AG20443 (cell line): ENCODE data around the gene CRELD2.

ENCODE experiments used
- DNase-seq: peaks from one replicate; pipeline ENCODE4 v3.0.0; 2012; ENCODE audit warnings: low spot score, mixed read lengths

The CRELD2 gene

DNA sequence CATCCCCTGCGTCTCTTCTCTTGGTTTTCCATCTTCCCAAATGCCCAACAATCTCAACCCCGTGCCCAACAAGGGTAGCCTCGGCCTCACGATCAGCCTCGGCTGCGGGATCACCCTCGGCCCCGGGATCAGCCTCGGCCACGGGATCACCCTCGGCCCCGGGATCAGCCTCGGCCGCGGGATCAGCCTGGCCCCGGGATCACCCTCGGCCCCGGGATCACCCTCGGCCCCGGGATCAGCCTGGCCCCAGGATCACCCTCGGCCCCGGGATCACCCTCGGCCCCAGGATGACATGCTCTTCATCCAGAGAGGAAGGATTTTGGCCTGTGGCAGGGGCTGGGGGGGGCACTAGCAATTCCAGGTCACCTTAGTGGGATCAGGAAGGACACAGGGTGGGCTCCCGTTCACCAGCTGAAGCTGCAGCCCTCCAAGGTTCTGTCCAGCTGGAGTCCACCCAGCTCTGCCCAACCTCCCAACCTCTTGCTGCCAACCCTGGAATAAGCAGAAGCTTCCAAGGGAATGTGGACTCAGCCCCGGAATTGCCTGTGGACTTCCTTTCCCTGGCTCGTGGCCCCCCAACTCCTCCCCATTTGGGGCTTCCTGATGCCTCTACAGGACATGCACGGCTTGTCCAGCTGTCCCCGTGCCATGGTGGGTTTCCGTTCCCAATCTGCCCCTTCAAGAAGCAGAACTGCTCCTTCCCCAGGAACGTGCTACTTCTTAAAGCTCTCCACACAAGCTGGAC, 6.4 kb upstream of the CRELD2 start:
- DNase-seq, result no peak

DNA sequence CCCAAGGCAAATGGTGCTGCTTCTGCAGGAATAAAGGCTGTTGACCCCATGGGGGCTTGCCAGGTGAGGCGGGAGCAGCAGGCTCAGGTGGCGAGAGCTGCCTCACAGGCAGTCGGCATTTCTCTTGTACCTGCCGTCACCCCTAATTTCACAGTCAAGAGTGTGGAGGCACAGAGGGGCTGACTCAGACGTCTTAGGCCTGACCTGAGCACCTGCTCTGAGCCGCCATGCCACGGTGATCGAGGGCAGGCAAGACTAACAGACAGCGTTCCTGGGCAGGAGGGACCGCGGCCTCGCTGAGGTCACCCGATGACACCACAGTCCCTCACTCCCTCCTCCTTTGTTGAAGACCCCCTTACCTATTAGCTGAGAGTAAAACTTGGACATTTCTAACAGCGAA, 5.4 kb upstream of the CRELD2 start:
- no peak for DNase-seq

DNA sequence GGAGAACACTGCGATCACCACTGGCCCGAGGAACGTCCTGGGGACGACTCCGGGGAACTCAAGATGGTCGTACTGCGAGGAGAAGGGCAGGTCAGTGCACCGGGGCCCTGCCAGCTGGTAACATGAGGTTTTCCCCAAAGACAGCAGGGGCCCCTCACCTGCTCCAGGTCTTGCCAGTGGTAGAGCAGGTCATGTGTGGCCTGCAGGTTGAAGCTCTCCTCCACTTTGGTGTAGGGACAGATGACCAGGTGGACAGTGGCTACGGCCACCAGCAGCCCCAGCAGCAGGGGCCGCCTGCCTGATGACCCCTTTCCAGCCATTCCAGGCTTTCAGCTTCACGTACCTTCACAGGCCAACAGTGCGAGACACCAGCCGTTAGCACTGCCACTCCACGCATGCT, 5.0 kb upstream of the CRELD2 start:
- no peak for DNase-seq

DNA sequence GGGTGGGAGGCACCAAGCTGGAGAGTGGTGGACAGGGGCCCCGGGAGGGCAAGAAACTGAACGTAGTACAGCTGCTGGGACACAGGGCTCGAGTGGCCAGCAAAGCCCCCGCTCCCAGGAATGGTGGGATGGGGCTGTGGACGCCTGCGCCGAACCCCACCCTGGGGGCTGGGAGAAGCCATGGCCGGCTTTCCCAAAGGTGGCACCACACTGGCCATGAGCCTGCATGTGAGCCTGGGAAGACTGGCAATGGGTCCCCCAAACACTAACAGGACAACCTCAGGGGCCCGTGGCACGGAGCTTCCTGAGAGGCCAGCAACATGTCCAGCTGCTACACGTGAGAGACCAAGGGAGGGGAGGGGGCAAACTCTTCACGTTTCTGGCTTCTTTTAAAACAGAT, 4.2 kb upstream of the CRELD2 start:
- no peak for DNase-seq

DNA sequence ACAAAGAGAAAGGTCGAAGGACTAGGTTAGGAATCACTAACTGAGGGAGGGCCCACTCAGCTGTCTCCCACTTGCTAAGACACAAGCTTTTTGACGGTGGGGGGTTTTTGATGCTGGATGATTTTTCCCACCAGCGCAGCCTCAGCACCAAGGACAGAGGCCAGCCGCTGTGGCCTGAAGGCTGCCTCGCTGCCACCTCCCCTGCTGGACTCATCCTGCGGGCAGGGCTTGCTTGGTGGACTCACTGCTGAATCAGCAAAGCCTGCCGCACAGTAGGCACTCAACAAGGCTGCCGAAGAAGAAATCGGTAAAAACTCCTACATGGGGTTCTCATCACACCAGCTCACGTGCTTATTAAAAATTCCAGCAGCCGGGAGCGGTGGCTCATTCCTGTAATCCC, 2.8 kb upstream of the CRELD2 start:
- no peak for DNase-seq

DNA sequence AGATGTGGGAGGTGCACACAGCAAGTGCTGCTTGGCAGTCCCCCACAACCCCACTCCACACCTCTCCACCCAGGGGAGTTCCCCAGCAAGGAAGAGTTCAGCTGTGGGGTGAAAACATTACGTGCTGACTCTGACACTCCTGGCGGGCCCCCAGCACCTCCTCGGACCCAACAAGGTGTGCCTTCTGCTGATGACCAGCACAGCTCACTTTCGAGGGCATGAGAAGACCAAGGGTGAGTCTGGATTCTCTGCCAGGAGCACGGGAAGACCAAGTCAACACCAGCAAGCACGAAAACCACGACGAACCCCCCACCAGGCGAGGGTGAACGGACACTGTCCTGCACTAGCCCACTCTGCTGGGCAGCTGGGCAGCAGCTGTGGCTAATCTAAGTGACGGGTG, 1.6 kb upstream of the CRELD2 start:
- no peak for DNase-seq

DNA sequence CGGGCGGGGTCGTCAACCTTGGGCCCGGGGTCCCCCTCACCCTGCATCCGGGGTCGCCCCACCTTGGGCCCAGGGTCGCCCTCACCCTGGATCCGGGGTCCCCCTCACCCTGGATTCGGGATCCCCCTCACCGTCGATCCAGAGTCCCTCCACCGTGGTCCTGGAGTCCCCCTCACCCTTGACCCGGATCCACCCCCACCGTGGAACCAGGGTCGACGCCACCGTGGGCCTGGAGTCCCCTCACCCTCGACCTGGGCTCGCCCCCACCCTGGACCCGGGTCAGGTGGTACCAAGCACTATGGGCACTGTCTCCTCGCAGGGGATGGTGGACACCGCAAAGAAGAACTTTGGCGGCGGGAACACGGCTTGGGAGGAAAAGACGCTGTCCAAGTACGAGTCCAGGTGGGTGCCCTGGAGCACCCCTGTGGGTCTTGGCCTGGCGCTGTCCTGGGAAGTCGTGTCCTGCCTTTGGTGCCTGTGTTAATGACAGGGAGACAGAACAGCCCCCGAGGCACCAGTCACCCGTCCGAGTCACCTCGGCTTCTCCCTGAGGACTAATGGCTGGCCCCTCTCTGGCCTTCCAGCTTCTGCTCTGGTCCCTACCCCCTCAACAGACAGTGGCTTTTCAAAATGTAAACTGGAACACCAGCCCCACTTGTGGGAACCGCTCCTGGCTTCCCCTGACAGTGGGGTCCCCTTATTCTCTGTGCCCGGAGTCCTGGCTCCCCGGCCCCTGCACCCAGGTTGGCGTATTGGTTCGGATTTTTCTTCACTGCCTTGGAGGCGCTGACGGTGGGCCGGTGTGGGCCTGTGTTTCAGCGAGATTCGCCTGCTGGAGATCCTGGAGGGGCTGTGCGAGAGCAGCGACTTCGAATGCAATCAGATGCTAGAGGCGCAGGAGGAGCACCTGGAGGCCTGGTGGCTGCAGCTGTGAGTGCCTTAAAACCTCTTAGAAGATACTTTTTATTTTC, 762 bp downstream of the CRELD2 start:
- DNase-seq, result no peak

DNA sequence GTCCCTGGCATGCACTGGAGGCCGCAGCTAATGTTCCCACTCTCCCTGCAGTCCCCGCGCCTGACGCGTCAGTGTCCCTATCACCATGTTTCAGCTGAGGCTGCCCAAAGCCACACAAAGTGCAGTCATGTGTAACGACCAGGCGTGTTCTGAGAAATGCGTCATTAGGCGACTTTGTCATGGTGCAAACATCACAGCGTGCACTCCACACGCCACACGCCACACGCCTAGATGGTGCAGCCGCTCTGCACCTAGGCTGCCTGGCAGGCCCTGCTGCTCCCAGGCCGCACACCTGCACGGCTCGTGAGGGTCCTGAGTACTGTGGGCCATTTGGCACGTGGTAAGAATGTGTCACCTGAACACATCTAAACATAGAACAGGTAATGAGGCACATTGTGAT, 2.4 kb downstream of the CRELD2 start:
- DNase-seq, result no peak

DNA sequence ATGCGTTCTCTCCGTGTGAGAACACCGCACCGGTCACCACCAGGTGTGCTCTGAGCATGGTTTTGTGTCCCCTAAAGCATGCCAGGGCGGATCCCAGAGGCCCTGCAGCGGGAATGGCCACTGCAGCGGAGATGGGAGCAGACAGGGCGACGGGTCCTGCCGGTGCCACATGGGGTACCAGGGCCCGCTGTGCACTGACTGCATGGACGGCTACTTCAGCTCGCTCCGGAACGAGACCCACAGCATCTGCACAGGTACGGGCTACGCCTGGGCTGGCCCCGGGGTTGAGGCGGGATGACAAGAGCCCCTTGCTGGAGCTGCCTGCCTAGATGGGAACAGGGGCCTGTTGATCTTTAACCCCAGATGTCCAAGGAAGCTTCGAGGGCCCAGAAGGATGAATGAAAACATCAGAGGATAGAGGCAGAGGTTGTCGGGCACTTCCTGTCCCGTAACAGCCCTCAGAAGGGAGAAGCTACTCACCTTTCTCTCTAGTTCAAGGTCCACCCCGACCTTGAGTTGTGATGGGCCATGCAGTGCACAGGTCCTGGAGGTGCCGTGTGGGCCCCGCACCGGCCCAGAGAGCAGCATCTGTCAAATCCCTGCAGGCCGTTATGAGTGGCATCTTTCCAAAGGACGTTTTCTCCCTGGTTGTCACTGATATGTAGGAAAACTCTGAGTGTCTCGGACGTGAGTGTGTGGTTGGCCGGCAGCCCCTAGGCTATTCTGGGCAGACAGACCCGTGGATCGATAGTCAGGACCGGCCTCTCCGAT, 3.3 kb downstream of the CRELD2 start:
- no peak for DNase-seq

DNA sequence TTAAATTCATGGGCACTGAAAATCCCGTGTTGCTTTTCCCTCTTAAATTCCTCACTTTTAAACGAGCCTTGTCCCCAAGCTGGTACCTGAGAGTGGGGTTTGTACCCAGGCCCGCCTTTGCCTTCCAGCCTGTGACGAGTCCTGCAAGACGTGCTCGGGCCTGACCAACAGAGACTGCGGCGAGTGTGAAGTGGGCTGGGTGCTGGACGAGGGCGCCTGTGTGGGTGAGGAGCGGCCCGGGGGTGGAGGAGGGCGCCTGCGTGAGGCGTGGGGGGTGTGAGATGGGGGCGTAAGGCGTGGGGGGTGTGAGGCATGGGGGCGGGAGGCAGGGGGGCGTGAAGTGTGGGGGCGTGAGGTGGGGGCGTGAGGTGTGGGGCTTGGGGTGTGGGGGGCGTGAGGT, 4.0 kb downstream of the CRELD2 start:
- DNase-seq, result no peak

DNA sequence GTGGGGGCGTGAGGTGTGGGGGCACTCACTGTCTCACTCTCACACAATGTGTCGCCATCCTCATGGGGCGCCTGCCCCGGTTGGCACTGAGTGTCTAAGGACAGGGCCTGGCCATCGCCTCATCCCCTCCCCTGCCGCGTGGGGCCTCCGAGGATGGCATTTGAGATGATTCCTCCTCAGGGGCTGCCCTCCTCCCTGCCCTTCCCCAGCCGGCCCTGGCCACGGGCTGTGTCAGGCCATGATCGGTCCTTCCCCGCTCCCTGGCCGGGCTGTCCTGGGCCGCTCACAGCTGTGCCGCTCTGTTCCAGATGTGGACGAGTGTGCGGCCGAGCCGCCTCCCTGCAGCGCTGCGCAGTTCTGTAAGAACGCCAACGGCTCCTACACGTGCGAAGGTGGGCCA, 4.5 kb downstream of the CRELD2 start:
- DNase-seq, result no peak

DNA sequence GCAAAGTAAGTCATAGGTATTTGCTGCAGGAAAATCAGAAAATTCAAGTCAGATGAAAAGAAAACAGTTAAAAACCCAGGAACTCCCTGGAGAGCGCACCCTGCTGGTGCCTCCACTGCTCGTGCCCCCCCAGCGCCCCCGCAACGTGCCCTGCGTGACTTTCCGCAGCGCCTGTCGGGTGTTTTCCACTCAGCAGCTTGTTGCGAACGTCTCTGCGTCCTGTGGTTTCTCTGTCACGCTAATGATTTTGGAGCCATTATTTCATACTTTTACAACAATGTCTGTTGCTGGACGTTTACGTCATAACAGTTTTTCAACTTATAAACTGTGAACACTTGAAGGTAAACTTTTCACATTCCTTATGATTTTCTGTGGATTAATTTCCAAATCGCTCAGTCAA, 5.0 kb downstream of the CRELD2 start:
- DNase-seq, result no peak

DNA sequence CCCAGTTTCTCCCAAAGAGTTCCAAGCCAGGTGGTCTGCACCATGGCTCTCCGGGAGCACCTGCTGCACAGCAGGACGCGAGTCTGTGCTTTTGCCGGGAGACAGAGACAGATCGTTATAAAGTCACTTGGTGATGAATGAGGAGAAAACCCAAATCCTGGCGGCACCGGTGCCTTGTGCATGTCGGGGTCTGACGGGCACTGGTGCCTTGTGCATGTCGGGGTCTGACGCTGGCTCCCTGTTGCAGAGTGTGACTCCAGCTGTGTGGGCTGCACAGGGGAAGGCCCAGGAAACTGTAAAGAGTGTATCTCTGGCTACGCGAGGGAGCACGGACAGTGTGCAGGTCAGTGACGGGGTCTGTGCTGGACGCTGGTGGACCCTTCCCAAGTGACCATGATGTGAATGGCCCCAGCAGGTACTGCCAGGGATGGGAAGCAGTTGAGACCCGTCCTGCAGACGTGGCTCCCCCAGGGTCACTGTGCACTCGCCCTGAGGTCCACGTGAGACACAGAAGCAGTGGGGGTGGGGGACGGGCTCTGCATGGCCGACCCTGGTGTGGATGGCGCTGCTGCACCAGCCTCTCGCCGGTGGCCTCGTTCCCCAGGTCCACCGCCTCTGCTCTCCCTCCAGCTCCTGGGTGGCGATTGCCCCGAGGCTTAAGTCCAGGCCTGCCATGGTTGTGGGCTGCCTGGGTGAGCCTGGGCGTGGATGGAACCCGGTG, 5.8 kb downstream of the CRELD2 start:
- no peak for DNase-seq

DNA sequence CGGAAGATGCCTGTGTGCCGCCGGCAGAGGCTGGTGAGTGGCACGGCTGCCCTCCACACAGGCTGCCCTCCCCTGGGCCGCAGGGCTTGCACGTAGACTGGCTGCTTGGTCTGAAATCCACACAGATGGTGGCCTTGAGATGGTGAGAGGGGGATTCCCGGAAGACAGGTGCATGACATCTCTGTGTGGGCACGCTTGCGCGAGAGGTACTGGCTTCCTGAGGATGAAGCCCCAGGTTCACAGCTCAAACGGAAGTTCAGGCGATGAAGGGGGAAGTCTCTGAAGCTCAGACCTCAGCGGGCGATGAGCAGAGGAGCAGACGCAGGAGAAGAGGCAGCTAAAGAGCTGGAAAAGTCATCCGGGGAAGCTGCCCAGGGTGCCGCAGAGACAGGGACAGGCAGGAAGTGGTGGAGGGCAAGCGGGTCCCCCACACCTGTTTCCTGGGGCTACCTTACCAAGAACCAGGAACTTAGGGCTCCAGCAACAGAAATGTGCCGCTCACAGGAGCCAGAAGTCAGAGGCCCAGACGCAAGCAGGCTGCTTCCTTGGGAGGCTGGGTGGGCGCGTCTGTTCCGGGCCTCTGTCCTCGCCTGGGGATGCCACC, 7.2 kb downstream of the CRELD2 start:
- DNase-seq, result no peak

DNA sequence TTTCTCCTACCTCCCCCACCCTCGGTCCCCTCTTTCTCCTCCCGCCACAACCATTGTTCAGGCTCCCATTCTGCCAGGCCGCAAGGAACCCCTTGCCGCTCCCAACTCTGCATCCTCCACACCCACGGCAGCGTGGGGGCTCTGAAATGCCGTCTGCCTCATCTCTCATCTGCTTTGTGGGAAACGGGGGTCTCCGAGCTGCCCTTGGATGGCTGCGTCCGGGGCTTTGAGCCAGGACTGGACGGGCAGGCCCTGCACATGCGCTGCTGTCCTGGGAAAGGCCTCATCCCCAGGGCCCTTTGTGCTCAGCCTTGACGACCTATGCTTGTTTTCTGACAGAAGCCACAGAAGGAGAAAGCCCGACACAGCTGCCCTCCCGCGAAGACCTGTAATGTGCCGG, 8.5 kb downstream of the CRELD2 start:
- DNase-seq, result no peak

DNA sequence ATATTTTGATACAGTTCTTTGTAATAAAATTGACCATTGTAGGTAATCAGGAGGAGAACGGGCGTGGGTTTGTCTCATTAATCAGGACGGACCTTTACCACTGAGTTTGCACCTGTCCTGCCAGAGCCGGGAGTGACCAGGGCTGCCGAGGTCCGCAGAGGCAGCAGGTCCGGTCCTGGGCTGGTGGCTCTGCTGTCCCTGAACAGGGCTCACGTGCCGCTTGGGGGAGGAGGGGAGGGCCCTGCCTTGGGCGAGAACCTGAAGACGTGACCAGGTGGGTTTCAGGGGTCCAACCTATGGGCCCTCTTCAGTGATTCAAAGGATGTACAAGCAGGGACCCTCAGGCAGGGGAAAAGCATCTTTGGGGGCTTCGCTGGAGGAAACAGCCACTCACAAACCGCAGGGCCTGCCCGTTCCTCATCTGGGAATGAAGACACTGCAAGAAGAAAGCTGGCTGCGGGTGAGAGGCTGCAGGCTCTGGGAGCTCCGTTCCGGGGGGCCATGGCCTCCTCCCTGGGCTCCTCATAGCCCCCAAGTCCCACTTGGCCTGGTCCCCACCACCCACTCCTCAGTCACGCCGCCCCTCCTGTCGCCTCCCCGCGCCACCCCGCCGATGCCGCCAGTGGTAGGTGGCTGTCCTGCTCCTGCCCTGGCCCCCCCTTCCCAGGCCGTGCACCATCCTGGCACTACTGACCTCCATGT, 9.2 kb downstream of the CRELD2 start:
- DNase-seq, result no peak

DNA sequence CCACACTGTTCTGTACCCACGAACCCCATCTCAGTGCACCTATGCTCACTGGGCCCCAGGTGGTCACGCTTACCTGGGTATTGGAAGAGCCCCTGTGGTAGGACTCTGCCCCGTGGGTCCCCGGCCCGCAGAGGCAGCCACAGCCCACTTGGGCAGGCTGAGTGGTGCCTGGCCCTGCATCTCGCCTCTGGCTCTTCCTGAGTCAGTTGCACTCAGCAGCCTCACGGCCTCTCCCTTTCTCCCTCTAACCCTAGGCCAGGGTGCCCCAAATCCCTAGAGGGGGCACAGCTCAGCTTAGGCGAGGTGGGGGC, 9.7 kb downstream of the CRELD2 start:
- no peak for DNase-seq

DNA sequence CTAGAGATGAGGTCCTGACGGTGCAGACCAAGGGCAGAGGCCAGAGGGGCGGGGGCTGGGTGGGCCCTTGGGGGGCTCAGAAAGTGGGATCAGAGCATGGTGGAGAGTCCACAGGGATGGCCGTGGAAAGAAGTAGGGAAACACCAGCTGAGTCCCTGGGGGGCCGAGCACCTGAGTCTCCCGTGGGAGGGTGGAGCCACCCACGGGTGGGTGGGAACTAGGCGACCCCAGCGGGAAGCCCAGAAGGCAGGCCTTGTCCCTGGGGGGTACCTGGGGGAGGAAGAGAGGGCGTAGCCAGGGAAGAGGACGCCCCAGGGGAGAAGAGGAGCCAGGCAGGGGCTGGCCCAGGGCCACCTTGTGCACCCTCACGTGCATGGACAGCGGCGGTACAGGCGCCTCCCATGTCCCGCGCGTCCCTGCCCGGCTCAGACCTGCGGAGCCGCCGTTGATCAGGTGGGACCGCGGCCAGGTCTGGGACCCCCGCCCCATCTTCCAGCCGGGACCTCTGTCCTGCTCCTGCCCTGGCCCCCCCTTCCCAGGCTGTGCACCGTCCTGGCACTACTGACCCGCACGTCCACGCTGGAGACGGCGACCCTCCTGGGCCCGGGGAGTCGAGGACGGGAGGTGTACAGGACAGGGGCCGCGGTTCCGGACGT, 10.2 kb downstream of the CRELD2 start:
- no peak for DNase-seq

DNA sequence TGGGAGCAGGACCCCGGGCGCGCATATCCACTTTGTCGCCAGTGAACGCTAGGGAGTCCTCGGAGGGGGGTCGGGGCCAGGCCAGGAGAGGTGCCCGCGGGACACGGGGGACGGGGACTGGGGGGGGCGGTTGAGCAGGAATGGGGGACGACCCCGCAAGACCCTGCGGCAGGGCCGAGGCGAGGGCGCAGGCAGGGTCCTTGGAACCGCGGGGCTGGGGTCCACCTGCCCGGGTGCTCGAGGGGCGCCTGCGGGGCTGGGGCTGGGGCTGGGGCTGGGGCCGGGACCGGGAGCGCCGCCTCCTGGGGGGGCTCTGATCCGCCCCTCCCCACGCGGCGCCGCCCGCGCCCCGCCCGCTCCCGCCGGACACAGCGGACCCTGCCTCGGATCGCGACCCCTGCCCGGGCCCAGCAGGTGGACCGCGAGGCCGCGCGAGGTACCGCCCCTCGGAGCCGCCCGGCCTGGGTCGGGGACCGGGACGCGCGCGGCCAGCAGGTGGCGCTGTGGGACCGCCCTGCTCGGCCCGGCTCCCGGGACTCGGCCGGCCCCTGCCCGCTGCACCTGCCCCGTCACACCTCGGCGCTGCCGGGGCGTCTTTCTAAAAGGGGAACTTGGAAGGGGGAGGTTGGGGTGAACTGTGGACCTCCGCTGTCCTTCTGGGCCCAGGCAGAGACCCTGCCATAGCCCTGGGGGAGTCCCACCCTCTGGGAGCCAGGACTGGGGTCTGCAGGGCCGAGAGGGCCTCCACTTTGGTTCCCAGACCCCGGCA, 11.0 kb downstream of the CRELD2 start:
- peak; percentile 91 for DNase-seq
